Measurements from ENCODE around the gene STOM.
A peak's percentile ranks its signal among the peaks of the same experiment; 100 is the strongest.

The STOM gene

DNA sequence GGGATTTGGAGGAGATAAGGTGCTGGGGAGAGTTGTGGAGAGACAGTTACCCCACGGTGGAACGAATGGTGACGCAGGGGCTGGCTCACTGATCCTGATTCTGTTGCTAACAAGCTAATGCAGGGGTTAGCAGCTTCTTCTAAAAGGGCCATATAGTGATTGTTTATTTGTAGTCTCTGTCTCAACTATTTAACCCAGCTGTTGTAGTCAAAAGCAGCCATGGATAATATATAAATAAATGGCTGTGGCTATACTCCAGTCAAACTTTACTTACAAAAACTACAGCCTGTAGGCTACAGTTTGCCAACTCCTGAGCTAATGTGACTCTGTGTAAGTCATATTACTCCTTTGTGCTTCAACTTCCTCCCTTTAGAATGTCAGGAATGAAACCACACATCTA lies 21.8 kb downstream of the STOM start:
- no peak for DNase-seq (ENCODE audit: low spot score)

DNA sequence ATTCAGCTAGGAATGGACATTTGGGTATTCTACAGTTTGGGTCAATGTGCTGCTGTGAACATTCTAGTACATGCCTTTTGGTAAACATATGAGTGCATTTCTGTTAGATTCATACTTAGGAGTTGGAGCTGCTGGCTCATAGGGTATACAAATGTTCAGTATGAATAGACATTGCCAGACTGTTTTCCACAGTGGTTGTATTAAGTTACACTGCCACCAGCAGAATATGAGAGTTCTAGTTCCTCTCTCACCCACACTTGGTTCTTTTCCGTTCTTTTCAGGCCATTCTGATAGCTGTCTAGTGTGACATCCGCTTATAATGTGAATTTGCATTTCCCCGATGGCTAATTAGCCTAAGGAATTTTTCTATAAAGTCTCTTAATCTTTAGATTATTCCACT lies 25.0 kb downstream of the STOM start:
- no peak for DNase-seq (ENCODE audit: low spot score)

DNA sequence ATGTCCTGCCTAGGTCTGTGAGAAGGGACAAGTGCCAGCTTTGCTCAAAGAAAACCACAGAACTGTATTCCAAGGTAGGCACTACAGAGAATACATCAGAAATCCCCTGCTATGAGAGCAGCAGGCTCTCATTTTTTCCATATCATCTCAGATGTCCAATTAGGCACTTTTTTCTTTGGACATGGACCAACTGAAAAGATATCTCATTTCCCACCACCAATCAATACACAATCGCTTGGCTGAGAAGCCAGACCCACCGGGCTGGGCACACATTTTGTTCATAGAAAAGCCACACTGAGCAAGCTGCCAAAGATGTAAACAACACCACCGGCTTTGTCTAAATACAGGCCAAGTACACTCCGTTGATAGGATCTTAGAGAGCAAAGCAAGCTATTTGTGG lies 25.9 kb downstream of the STOM start:
- no peak for DNase-seq (ENCODE audit: low spot score)

DNA sequence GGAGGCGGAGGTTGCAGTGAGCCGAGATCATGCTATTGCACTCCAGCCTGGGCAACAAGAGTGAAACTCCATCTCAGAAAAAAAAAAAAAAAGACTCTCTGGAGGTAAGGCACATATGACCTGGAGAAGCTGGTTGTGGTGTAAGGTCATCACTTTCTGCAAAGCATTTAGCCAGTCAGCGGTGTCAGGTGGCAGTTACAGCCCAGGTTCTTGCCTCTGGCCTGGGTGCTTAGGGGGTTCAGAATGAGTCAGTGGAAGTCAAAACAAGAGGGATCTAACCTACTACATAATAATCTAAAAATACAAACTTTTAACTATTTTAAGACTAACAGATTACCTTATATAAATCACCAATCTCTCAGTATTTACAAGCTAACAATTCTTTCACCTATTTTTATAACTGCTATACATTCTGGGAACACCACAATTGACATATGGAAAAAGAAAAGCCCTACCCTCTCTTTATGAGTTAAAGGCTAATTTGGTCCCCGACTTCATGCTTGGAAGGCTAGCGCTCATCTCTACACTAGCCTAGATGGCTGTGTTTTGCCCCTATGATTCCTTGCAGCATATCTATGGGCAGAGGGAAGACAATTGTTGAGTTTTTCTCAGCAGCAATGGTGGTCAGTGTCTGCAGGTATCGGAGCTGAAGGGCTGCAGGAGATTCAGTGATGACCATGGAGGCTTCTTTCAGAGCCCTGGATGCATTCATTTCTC lies 29.2 kb downstream of the STOM start:
- no peak for DNase-seq (ENCODE audit: low spot score)

DNA sequence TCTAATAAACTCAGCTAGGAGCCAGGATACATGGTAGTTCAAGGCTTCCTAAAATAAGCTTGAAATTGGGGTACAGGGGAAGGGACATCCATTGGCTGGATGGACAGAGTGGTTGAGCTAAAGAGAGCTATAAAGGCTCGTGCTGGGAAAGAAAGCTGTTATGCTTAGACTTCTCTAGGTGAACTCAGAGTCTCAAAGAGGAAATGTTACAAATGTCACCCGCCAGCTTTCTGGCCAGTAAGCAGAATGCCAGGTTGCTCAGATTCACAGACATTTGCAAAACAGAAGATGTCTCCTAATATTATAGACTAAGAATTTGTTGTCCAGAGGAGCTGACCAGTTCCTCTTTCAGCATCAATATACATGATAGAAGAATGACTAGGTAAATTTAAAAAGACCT lies 30.6 kb downstream of the STOM start:
- no peak for DNase-seq (ENCODE audit: low spot score)

DNA sequence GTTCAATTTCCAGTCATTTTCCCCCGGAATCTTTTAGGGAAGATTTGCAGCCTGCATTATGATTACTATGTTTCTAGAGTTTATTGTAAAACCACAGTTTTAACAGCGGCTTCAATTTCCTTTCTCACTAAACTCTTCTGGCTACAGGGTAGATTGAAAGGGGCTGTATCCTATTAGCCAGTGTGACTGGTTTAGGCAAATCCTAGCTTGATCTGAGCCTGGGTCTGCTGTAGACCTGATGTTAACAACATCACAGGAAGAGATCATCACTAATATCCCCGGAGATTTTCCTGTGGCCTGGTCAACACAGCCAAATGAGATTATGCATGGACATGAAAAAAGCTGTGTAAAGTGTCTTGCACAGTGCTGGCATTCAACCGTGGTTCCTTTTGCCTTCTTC lies 33.4 kb downstream of the STOM start:
- DNase-seq (ENCODE audit: low spot score), result no peak

DNA sequence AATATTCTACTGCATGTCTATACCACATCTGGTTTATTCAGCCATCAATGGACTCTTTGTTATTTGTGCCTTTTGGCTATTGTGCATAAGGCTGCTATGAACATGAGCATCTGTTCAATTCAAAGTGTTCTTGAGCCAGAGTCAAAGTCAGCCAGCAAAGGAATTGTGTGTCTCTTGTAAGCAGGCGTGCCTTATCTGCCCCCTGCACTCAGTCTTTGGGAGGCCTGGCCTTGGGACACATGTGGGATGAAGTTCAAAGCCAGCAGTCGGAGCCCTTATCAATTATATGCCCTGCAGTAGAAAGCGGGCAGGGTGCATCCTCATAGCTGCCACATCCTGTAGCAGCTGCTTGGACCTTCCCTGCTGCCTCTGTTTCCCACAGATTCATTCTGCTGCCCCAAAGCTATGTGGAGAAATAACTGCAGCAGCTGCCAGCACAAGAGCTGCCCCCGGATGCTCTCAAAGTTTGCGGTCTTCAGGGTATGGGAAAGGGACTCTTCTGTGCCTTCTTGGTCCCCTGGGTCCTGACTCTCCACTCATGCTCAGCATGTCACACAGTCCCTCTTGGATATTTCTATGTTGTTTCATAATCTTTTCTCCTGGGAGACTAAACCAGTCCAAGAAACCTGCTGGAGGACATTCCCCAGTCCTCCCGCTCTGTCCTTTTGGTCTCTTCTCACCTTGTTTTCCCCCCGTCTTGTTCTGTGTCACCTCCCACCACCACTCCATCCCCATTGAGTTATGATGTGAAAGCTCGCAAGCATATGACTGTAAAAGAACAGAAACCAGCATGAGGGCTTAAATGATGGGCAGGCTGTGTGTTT lies 35.9 kb downstream of the STOM start:
- DNase-seq (ENCODE audit: low spot score), result no peak

DNA sequence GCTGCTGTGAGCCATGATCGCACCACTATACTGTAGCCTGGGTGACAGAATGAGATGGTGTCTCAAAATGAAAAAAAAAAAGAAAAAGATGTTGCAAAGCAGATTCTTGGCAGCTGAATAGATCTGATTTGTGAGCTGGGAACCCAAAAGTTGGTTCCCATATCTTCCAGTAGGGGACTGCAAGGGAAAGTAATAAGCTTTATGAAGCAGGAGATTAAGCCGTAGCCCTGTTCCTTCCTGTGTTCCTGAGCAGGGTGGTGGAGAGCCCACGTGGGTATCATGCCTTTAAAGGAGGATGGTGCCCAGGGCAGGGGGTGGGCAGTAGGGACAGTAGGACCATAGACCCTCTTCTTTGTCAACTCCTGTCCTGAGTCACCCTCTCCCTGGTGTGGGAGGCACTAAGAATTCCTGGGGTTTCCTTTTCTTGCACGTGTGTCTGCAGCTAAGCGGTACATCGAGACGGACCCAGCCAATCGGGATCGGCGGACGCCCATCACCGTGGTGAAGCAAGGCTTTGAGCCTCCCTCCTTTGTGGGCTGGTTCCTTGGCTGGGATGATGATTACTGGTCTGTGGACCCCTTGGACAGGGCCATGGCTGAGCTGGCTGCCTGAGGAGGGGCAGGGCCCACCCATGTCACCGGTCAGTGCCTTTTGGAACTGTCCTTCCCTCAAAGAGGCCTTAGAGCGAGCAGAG lies 37.9 kb downstream of the STOM start:
- no peak for DNase-seq (ENCODE audit: low spot score)

DNA sequence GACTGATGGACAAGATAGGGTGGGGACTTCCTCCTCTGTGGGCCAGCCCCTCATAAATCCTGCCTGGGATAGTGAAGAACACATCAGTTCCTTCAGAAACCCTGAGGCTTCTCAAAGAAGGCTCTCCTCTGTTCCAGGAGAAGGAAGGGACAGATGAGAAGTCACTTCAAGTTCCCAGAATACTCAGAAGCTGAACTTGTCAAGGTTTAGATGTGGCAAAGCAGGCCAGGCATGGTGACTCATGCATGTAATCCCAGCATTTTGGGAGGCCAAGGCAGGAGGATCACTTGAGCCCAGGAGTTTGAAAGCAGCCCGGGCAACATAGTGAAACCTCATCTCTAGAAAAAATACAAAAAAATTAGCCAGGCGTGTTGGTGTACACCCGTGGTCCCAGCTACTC lies 38.5 kb downstream of the STOM start:
- DNase-seq (ENCODE audit: low spot score), result no peak

DNA sequence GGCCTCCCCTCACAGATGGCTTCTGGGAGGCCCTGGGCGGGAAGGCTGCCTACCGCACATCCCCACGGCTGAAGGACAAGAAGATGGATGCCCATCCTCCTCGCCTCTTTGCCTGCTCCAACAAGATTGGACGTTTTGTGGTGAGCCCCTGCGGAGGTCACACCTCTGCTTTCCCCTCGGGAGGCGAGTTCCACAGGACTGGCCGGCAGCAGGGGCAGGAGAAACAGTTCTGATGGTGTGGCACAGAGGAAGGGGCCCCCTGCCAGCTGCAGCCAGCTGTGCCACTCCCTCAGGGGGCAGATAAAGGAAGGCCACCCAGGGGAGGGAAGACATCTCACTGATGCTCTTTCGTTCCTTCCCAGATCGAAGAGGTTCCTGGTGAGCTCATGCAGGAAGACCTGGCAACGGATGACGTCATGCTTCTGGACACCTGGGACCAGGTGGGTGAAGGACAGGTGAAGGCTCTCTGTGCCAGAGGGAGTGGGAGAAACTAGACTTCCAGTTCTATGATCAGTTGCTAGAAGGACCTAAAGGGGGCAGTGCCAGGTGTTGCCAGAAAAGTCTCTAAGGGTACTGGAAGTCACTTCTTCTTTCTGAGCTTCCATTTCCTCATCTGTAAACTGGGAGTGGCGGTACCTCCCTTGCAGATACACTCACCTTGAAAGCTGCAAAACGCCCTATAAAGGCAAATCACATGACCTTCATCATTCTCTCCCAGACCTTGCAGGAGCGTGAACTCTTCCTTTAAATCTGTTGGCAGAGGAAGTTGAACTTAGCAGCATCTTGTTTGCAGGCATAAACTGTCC lies 41.0 kb downstream of the STOM start:
- DNase-seq (ENCODE audit: low spot score), result no peak

DNA sequence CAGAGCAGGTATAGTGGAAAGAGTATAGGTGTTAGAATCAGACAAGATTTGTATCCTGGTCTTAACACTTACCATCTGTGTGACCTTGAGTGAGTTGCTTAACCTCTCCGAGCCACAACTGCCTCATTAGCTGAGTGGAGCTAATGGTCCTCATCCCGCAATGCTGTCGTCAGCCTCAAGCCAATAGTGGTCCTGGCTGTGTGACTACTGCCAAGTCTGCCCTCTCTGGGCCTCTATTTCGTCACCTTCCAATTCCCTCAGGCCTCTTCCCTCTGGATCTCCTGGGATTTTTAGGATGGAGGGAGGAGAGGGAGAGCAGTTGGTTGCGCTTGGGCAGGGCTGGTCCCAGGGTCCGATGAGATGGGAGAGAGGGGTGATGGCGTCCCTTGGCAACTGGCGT lies 41.6 kb downstream of the STOM start:
- no peak for DNase-seq (ENCODE audit: low spot score)

DNA sequence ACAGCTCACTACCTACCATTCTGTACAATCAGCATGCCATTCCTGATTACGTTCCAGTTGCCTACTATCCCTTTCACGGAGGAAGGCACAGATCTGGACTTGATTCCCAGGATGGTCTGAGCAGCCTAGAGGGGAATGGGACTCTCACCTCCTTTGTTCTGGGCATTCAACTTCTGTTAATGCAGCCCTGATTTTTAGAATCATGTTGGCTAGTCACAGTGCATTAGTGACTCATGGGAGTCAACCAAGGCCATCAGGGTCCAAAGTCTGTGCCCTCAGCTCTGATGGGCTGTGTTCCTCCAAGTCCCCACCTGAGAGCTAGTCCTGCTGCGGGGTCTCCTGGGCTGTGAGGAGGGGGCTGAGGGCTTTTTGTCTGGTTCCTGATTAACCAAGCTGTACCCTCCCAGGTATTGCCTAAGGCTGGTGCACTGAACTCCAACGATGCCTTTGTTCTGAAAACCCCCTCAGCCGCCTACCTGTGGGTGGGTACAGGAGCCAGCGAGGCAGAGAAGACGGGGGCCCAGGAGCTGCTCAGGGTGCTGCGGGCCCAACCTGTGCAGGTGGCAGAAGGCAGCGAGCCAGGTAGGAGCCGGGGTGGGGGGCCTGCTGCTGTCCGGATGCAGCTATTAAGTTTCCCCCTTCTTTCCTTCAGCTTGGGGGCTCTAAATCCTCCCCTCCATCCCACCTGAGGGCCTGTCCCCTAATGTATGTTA lies 43.0 kb downstream of the STOM start:
- DNase-seq (ENCODE audit: low spot score), result no peak

DNA sequence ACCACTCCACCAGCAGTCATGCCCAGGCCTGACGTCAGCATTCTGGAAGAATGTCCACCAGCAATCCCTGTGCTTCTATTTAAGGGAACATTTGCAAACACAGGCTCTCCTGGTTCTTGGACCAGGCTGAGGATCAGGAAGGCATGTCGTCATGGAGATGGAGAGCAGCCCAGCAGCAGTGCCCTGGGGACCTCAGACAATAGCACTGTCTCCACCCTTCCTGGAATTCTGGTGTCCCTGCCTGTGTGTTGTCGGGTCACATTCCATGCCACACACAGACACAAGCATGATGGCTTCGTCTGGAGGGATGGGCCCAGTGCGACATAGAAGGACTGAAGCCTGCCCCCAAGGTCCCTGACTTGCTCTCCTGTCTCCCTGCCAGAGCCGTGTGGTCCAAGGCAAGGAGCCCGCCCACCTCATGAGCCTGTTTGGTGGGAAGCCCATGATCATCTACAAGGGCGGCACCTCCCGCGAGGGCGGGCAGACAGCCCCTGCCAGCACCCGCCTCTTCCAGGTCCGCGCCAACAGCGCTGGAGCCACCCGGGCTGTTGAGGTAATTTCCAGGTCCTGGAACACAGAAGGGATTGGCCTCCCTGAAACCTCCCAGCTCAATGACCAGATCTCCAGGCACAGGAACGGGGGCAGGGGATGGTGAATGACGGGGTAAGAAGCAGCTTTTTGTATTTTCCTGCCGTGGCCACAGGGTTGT lies 43.8 kb downstream of the STOM start:
- DNase-seq (ENCODE audit: low spot score), result no peak

DNA sequence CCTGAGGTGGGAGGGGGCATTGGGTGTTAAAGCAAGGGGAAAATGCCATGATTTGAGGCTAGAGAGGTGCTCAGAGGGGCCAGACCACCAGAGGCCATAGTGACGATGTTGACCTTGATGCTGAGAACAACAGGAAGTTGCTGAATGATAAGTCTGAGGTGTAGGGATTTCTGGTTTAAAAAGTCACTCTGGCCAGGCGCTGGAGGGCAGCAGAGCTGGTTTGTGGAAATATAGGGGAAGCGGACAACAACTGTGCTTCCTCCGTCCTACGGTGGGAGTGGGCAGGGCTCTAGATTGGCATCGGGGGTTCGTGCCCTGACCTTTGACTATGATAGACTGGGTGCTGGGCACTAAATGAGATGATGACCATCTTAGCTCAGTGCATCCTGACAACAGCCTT lies 44.7 kb downstream of the STOM start:
- no peak for DNase-seq (ENCODE audit: low spot score)

DNA sequence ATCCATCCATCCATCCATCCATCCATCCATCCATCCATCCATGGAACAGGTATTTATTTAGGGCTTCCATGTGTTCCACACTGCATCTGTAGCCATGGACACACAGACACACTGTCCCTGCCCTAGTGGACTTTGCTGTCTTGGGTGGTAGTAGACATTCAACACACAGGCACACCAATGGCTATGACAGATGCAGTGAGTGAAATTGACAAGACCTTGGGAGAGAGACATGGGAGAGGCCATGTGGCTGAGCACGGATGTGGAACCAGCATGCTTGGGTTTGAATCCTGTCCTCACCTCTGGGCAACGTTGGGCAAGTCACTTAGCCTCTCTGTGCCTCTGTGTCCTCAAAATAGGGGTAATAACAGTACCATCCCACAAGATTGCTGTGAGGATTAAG lies 45.3 kb downstream of the STOM start:
- DNase-seq (ENCODE audit: low spot score), result no peak

DNA sequence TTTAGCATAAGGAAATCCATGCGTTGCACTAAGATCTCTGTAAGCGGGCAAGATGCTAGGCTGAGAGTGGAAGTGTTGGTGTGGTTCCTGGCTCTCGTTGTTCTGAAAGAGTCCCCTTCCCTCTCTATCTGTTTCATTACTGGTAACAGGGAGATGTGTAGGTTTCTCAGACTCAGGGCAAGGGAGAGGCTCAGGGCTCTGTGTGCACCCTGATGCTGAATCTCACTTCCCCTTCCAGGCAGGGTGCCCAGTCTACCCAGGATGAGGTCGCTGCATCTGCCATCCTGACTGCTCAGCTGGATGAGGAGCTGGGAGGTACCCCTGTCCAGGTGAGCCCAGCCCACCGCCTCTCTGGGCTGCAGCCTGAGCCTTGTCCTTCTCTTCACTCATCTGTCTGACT lies 45.7 kb downstream of the STOM start:
- DNase-seq (ENCODE audit: low spot score), result no peak

DNA sequence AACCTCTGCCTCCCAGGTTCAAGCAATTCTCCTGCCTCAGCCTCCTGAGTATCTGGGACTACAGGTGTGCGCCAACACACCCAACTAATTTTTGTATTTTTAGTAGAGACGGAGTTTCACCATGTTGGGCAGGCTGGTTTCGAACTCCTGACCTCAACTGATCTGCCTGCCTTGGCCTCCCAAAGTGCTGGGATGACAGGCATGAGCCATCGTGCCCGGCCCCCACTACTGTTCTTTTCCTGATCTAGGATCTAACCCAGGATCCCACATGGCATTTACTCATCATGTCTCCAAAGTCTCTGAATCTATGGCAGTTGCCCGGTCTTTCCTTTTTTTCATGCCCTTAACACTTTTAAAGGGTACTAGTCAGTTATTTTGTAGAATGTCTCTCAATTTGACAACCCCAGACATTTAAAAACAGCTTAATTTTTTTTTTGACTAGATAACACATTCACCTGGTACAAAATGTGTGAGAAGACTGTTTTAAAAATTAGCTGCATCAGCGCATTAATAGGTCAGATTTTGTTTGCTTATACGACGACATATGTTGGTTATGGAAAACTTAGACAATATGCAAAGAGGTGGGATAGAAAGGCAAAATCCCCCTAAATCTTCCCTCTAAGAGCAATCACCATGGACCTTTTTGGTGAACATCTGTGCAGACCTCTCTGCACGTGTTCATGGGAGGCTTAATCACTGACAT lies 46.5 kb downstream of the STOM start:
- DNase-seq (ENCODE audit: low spot score), result no peak

DNA sequence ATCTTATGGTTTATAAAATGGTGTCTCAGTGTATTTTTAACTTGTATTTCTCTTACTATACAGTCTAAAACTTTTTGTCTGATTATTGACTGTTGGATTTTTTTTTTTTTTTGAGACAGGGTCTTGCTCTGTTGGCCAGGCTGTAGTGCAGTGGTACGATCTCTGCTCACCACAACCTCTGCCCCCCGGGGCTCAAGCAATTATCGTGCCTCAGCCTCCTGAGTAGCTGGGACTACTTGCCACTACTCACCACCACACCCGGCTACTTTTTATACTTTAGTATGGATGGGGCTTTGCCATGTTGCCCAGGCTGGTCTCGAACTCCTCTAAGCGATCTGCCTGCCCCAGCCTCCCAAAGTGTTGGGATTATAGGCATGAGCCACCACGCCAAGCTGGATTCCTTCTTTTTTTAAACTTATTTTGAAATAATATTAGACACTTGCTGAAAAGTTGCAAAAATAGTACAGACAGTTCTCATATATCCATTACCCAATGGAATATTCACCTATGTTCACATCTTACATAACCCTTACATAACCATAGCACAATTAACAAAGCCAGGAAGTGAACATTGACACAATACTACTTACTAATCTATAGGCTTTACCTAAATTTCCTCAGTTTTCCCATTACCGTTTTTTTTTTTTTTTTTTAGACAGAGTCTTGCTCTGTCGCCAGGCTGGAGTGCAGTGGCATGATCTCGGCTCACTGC lies 47.2 kb downstream of the STOM start:
- no peak for DNase-seq (ENCODE audit: low spot score)

DNA sequence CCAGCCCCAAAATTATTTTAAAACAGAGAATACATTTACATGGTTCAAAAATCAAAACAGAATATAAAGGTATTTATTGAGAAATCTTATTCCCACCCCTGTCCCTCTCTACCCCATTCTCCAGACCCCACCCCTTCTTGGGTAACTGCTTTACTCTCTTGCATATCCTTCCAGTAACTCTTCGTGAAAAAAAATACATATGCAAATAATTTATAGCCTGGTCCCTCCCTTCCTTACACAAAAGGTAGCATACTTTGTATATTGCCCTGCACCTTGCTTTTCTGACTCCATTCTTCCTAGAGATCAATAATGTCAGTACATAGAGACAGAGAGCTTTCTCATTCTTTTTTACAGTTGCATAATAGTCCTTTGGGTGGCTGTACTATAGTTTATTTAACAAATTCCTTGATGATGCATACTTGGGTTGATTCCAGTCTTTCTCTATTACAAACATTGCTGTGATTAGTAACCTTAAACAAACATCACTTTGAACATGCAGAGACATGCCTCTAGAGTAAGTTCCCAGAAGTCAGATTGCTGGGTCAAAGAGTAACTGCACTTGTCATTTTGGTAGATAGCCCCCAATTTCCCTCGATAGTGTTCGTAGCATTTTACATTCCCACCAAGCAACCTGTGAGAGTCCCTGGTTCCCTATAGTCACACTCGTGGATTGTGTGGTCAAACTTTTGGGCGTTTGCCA lies 47.9 kb downstream of the STOM start:
- DNase-seq (ENCODE audit: low spot score), result peak; percentile 94

All from LoVo (cell line).